ENCODE data around the gene GABBR2.

GABBR2 gene

DNA sequence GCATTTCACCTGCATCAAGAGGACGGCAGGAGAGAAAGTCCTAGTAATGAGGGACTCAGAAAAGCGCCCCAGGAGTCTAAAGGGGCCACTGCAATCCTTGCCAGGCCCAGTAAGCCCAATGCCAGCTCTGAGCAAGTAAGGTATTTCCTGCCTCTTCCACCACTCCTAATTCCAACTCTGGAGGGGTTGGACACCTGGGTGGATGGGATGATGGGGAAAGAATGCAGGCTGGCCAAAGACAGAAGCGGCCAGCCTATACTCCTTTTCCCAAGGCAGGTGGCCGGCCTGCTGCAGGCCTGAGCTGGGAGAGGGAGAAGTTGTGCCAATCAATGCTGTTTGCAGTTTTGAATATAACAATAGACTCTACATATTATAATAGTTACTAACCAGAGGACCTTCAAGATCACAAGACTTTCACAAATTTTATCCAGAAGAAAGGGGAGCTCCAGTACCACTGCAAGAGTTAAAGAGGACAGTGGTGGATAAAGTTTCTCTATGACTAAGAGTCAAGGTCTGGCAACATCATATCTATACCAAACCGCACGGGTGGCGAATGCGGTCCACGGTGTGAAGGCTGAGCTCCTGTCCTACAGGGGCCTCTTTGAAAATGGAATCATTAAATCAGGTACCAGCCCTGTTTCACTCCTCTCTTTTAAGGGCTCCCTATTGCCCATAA is 338.3 kb downstream of the GABBR2 start:
- DNase-seq (ENCODE audit: low read depth): no peak

DNA sequence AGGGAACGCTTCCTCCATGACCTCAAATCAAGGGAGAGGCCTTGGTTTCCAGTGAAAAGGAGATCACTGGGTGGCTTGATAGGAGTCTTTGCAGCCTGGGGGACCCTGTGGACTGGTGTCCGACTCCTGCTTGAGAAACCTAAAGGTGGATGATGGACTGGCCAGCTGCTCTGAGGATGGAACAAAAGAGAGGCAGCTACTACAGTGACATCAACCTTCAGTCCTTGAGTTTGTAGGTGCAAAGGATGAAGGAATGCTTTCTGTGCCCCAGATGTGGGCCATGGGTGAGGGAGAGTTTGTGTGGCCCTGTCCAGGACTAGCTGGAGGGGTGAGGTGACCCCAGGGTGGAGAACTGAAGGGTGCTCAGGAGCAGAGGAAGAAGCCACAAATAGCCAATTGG is 338.8 kb downstream of the GABBR2 start:
- no peak for DNase-seq (ENCODE audit: low read depth)

DNA sequence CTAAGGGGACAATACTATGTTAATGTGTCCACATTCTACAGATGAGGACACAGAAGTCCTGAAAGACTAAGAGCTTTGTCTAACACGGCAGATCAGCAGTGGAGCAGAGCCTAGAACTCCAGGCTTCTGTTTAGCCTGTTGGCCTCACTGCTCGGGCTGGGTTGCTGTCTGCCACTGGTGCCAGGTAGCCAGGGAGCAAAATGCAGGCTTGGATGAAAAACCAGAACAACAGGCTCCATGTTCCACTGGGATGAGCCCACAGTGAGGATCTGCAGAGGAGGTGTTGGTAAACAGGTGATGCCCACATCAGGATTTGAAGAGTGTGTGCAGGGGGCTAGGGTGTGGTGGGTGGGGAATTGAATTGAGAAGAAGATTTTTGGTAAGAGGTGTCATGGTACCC is 339.3 kb downstream of the GABBR2 start:
- DNase-seq (ENCODE audit: low read depth): no peak

- DNase-seq (ENCODE audit: low read depth): no peak
Observed at GRCh38 chr9:98369066-98369425, 339.7 kb downstream of the GABBR2 start.

DNA sequence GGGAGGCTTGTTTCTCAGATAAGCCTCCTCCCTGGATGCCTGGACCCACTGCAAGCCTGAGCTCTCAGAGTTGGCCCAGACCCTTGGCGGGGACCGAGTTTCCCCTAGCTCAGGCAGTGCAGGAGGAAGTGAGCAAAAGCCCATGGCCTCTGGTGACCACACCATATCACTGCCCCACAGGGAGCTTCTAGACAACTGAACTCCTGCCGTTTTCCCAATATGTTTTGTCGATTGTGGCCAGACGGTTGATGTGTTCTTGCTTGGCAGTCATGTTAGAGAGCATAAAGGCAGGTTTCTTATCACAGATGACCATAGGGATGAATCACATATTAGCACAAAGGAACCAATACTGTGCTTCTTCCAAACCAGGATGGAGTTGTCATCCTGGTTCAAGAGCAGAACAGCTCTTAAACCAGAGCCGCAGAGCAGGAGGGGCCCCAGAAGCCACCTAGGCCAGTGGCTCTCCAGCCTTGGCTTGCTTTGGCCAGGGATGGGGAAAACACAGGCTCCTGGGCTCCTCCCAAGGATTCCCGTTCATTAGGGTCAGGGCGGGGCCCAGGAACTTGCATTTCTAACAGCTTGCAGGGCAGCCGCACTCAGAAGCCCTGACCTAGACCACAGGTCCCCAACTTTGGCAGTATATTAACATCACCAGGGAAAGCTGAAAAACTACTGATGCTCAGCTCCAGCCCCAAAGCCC is 340.2 kb downstream of the GABBR2 start:
- no peak for DNase-seq (ENCODE audit: low read depth)

- no peak for DNase-seq (ENCODE audit: low read depth)
Observed at GRCh38 chr9:98367923-98368322, 340.8 kb downstream of the GABBR2 start.

DNA sequence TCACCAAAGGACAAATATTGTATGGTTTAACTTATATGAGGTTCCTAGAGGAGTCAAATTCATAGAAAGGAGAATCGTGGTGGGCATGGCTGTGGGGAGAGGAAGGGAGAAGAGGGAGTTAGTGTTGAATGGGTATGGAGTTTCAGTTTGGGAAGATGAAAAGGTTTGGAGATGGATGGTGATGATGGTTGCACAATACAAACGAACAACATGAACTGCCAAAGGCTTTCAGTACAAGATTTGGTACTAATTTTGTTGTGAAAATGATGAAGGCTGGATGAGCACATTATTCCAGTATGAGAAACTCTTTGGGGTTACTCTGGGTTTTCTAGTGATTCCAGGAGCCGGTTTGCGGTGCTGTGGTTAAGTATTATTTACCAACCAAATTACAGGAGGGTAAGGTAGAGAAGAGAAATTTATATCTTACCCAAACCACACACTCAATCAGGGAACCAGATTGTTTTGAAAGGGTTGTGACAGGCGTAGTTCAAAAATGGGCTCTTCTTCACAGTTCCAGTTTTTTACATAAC is 341.3 kb downstream of the GABBR2 start:
- DNase-seq (ENCODE audit: low read depth): no peak

DNA sequence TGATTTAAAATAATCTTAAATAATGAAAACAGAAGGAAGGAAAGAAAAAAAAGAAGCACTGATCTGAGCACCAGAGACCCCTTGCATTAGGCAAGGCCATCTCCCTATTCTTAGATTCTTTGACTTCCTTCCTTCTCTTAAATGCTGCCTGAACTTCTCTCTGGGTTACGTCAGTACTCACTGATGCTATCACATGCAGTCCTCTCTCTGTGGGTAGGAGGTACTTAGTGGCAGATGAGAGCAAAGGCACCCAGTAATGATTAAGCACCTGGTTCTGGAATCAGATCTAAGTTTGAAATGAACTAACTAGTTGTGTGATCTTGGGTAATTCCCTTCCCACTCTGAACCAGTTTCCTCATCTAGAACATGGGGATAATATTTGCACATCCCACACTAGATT is 343.0 kb downstream of the GABBR2 start:
- no peak for DNase-seq (ENCODE audit: low read depth)

GRCh38 chr9:98365227-98365669 is 343.5 kb downstream of the GABBR2 start:
- DNase-seq (ENCODE audit: low read depth): no peak

DNA sequence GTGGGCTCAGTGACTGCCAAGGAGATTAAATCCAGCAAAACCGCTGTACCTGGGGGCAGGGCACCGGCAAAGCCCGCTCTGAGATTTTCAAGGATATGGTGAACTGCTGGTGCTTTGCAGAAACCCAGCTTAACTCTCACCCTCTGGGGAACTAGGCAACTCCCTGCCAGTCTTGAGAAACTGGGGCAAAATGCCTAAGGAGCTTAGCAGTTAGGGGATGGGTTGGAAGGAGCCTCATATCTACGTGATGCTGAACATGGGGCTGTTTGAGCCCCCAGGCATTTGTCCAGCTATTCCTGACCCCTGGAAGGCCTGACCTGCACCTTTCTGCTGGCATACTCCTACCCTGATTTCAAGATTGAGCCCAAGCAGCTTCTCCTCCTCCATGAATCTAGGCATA is 344.6 kb downstream of the GABBR2 start:
- no peak for DNase-seq (ENCODE audit: low read depth)

- DNase-seq (ENCODE audit: low read depth): no peak
Observed at GRCh38 chr9:98363644-98364043, 345.1 kb downstream of the GABBR2 start.

DNA sequence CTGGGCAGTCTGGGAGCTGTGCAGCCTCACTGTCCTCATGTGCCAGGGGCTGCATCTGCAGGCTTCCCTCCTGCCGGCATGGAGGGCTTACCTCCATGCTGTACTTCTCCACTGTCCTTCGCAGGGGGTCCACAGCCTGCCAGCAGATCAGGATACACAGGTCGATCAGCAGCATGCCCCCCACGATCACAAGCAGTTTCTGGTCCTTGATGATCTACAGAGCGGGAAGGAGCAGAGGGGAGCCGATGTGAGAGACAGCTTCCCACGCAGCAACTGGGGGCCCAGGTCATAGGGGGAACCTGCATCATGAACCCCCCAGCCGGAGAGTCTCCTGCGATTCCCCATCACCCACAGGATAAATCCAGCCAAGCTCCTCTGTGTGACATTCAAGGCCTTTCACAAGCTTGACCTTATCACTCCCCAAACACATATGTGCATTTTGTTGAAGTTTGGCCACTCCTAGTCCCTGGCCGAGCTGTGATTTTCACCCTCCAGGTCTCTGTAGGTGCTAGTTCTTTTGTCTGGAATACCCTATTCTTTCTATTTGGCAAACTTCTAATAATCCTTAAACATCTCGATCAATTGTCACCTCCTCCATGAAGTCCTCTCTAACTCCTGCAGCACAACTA is 346.0 kb downstream of the GABBR2 start:
- DNase-seq (ENCODE audit: low read depth): no peak

GRCh38 chr9:98361645-98362044 is 347.1 kb downstream of the GABBR2 start:
- DNase-seq (ENCODE audit: low read depth): no peak

GRCh38 chr9:98360176-98360708 is 348.5 kb downstream of the GABBR2 start:
- DNase-seq (ENCODE audit: low read depth): no peak

GRCh38 chr9:98359569-98359968 is 349.2 kb downstream of the GABBR2 start:
- no peak for DNase-seq (ENCODE audit: low read depth)

GRCh38 chr9:98357921-98358535 is 350.7 kb downstream of the GABBR2 start:
- no peak for DNase-seq (ENCODE audit: low read depth)

DNA sequence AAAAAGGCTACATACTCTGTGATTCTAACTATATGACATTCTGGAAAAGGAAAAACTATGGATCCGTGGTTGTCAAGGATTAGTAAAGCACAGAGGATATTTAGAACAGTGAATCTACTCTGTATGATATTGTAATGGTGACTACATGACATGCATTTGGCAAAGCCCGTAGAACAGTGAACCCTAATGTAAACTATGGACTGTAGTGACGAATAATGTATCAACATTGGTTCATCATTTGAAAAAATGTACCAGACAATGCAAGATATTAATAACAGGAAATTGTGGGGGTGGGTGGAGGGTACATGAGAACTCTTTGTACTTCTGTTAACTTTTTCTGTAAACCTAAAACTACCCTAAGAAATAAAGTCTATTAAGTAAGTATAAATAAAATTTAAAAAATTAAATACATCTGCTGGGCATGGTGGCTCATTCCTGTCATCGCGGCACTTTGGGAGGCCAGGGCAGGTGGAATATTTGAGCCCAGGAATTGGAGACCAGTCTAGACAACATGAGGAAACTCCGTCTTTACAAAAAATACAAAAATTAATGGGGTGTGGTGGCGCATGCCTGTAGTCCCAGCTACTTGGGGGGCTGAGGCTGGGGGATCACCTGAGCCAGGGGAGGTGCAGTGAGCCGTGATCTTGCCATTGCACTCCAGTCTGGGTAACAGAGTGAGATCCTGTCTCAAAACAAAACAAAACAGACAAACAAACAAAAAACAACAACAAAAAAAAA is 351.6 kb downstream of the GABBR2 start:
- no peak for DNase-seq (ENCODE audit: low read depth)

DNA sequence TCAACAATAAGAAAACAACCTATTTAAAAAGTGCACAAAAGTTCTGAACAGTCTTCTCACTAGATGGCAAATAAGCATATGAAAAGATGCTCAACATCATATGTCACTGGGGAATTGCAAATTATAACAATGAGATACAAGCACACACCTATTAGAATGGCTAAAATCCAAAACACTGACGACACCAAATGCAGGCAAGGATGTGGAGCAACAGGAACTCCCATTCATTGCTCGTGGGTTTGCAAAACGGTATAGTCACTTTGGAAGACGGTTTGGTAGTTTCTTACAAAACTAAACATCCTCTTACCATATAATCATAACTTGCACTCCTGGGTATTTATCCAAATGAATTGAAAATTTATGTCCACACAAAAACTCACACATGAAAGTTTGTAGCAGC is 352.4 kb downstream of the GABBR2 start:
- DNase-seq (ENCODE audit: low read depth): no peak

- DNase-seq (ENCODE audit: low read depth): no peak
Observed at GRCh38 chr9:98351370-98351769, 357.4 kb downstream of the GABBR2 start.

DNA sequence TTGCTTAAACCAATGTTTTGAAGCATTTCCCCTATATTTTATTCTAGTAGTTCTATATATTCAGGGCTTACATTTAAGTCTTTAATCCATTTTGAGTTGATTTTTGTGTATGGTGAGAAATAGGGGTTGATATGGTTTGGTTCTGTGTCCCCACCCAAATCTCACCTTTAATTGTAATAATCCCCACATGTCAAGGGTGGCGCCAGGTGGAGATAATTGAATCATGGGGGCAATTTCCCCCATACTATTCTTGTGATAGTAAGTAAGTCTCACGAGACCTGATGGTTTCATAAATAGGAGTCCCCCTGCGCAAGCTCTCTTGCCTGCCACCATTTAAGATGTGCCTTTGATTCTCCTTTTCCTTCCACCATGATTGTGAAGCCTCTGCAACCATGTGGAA is 361.1 kb downstream of the GABBR2 start:
- no peak for DNase-seq (ENCODE audit: low read depth)

- no peak for DNase-seq (ENCODE audit: low read depth)
Observed at GRCh38 chr9:98345011-98345410, 363.7 kb downstream of the GABBR2 start.

DNA sequence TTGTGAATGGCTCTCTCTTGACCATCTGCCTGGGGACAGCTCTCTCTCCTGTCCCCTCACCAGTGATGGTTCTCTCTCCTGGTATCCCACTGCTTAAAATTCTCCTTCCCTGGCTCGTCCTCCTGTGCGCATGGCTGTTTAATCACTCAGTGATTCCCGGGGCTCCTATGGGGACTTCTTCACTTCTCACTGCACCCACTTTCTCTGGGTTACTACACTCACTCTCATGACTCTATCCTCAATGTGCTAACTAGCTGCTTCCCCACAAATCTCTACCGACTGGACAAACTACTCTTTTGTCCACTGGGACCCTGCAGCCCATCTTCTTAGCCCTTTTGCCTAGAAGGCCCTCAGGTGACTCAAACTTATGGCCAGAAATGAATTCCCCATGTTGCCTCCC is 364.2 kb downstream of the GABBR2 start:
- DNase-seq (ENCODE audit: low read depth): no peak

Data from activated T-cell treated with anti-CD3 and anti-CD28 coated beads for 1 hour (primary cell).